HG03378 (cell line): Measurements from ENCODE around the gene DIO3.

Experiments used
- ATAC-seq: cut with Tn5 transposase; IDR thresholded peaks from one replicate; pipeline ENCODE4 v1.9.1; 2021; ENCODE audit warnings: mild to moderate bottlenecking, moderate library complexity; ENCODE audit not compliant: unreplicated experiment

The DIO3 gene

DNA sequence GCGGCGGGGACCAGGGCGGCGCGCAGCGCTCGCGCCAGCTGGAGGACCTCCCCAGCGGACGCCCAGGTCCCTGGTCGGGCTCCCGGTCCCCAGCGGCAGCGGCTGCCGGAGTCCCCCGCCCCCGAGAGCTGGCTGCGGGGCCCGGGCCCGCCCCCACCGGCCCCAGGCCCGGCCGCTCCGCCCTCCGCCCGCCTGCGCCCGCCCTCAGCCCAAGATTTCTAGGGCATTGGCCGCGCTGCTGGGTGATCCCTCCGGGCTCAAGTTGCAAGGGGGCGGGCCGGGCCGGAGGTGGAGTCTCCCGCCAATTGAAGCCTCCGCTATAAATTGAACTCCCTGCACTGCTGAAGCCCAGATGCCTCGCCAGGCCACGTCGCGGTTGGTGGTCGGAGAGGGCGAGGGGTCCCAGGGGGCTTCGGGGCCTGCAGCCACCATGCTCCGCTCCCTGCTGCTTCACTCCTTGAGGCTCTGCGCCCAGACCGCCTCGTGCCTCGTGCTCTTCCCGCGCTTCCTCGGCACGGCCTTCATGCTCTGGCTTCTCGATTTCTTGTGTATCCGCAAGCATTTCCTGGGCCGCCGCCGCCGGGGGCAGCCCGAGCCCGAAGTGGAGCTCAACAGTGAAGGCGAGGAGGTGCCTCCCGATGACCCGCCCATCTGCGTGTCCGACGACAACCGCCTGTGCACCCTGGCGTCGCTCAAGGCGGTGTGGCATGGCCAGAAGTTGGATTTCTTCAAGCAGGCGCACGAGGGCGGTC is at the start of gene DIO3:
DIO3 (plus strand) TSS at position 351 of the 752 bp plus-strand sequence.
- ATAC-seq = no peak

DNA sequence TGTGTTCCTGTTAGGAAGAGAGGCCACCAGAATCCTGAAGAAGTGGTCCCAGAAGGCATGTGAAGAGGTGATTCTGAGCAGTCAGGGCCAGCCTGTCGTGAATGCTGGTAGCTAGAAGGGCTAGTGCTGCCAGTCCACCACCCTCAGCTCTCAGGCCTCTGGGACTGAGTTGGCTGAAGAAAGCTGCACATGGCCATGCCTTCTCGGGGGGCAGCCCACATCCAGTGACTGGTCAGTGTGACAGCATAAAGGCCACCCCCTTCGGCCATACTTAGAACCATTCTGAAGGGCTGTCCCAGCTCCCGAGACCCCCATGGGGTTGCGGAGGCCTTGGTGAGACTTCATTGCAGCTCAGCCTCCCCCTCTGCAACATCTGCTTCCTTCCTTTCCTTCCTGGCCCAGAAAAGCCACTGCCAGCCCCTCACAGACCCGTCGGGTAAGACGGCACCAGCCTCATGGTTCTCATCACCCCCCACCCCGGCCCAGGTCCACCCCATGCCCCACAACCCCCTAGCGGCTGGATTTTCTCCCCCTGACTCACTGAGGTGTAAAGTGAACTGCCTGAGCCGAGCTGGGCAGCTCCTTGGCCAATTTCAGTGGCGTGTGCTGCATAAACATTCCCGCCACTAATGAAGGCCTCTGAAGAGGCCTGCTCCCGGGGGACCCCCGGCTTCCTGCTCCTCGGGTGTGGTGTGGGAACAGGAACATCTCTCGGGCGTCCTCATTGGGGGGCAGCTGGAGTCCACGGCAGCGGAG is 49.5 kb upstream of the DIO3 start:
- ATAC-seq = no peak

DNA sequence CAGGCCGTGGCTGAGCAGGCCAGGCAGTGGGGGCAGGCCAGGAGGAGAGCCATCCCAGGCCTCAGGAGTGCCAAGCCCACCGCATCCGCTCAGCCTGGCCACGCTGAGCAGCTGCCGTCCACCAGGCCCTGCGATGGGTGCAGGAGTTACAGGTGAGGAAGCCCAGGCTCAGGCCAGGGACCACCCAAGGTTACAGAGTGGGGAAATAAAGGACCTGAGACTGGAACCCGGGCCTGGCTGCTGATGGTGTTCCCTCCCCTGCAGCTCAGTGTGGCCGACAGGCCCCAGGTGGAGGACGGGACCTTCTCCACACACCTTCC is 49.0 kb upstream of the DIO3 start:
- ATAC-seq = no peak

DNA sequence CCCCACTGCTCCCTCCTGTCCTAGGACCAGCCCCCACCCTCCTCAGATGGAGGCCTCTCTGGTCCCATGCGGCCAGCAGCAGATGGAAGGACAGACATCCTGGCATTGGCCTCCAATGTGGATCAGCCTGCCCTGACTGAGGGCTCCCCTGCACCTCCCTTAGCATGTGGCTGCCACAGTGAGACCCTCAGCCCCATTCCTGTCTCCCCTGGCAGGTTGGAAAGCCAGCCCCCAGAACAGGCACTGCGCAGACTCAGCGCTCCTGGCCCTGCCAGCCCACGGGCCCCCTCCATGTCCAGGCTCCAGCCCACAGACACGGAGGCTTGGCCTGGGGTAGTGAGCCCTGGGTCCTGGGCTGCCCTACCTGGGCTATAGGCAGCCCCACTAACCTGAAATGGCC is 47.2 kb upstream of the DIO3 start:
- ATAC-seq = no peak

DNA sequence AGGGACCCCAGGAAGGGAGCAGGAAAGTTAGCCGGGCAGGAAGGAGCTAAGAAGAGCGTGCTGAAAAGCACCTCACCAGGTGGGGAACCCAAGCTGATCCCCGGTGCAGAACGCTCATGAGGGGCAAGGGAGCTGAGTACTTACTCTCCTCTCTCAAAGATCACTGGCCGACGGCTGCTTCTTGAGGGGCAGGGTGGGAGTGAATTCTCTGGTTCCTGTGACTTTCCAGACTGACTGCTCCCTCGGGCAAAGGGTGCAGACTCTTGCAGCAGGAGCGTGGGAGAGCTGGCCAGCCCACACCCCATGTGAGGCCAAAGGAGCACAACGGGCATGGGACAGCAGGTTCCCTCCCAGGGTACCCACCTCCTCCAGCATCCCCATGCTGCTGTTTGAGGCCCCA is 44.9 kb upstream of the DIO3 start:
- ATAC-seq = no peak

DNA sequence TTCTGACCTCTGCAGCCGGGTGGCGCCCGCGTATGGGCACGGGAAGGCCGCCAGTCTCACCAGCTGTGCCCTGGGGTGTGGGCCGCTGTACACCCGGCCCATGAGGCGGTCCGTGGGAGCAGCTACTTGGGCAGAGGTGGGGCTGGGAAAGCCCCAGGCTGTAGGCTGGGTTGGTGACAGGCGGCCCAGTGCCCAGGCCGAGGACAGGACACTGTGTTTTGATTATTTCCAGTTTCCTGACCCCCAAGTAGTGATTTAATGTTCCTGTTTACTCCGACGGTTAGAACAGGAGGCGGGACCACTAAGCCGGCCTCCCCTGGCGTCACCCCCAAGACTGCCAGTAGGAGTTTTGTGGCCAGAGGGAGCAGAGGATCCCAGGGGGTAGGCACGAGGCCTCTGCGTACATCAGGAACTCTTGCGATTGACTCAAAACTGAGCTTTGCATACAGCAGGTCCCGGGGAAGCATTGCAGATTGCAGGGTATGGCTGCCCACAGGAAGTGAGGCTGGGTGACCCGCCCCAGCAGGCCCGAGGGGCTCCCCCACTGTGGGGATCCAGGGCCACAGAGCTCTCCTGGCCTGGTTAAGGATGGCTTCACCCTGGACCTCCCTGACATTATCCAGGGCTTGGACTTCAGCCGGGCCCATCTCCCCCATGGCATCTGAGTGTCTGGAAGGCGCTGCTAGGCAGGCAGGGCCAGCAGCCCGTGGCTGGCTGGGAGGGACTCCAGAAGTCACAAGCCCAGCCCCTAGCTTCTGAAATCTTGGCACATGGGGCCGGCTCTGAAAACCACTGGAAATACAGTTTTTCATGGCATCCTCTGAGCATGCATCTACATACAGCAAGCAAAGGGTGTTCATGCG is 42.5 kb upstream of the DIO3 start:
- ATAC-seq = no peak

DNA sequence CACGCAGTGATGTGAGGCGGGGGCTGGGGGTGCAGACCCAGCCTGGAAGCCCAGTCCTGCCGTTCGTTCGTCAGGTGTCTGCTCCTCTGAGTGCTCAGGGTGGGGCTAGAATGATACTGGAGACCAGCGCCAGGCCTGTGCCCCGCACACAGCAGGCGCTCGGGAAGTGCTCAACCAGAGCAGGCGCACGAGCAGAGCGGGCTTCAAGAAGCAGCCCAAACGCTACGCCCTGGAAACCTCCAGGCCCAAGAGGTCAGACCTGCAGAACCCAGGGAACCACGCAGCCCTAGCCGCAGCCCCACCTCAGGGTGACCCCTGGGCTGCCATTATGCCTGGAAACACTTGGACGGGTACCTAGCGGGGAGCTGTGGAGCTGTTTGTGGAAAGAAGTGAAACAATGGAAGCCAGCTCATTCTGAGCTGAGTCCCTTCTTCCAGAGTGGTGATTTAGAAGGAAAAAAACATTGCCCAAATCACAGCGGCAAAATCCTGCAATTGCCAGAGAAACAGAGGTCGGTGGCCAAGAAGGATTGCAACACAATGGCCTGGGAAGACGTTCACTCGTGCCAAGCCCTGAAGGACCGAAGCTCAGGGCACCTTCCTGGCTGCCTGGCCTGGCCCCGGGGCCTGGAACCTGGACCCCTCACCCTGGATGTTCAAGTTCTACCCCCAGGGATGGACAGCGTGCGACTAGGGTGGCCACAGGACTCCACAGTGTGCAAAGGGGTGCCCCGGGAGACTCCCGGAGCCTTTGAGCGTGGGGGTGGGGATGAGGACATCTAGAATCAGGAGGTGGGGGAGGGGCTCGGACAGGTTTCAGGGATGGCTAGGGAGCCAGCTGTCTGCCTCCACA is 40.4 kb upstream of the DIO3 start:
- ATAC-seq = no peak

DNA sequence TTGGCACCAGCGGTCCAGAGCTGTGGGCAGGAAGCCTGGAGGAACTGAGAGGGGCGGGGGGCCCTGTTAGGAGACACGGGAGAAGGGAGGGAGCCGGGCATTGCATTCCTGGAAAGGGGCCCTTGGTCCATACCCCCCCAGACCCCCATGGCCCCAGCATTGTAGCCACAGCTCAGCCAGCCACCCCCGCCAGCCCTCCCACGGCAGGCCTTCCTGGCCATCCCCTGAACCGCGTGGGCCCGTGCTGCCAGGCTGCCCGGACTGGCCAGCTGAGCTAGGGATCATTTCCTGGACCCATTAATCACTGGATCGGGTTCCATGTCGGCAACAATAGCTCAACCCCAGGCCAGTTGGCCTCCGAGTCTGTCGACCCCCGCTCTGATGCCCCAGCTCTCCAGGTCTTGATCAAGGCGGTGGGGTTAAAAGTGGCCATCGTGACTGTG is 39.8 kb upstream of the DIO3 start:
- no peak for ATAC-seq

DNA sequence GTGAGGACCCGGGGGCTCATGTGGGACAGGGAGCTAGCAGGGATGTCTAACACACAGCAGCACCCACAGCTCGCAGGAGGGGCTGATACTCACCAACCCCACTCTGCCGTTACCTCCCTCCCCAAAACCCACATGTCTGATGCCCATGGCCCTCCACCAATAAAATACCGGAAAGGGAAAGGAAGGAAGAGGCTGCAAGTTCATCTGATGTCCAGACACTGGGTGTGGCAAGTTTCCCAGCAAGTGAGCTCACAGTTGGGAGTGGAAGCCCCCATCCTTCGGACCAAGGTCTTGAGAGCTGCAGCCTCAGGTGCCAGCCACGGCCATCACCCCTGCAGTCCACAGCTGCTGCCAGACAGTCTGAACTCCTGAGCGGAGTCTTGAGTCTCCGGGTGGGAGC is 39.3 kb upstream of the DIO3 start:
- ATAC-seq = no peak

DNA sequence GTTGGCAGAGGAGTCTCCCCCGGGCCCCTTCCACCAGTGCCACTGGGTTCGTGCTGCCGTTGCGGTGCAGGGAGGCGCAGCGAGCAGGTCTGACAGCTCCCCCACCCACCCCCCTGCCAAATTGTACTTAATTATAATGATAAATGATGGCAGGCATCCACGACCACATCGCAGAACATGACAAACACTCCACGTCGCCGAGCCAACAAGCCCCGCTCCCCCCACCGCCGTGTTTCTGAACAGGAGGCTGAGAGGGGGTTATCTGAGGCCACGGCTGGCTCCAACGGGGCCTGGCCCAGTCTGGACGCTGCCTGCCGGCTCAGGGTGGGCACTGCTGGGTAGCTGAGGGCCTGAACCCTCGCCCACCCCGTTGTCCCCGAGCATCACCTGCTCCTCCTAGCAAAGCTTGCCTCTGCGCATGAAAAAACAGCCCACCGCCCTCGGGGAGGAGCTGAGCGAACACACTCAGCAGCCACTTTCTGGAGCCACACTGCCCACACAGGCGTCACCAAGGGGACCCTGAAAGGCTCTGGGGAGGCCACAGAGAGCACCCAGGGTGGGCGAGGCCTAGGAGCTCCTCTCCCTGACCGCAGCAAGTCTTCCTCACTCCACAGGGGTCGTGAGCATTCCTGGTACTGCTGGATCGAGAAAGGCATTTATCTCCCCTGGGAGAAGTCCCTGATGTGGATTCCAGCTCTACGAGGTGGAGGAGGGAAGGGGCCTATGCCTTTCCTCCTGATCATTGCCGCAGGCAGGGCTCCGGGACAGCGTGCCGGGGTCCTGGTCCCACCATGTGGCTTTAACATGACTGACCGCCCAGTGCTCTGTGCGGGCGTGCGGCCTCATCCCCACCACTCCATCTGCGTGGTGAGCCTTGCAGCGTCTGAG is 35.4 kb upstream of the DIO3 start:
- ATAC-seq = no peak

DNA sequence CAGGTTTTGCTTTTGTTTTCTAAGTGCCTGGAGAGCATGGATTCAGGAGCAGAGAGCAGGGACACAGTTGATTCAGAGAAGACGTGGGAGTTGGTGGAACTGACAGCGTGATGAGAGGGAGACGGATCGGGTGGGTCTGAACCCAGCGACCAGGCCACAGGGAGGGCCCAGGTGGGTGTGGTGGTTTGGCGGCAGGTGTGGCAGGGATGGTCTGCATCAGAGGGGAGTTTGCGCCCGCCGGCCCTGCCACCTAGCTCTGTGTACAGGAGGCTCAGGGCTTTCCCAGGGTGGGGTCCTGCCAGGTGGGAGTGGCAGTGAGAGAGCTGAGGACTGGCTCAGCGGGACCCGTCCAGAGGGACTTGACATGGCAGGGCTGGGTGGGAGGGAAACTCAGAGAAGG is 33.3 kb upstream of the DIO3 start:
- ATAC-seq = no peak

DNA sequence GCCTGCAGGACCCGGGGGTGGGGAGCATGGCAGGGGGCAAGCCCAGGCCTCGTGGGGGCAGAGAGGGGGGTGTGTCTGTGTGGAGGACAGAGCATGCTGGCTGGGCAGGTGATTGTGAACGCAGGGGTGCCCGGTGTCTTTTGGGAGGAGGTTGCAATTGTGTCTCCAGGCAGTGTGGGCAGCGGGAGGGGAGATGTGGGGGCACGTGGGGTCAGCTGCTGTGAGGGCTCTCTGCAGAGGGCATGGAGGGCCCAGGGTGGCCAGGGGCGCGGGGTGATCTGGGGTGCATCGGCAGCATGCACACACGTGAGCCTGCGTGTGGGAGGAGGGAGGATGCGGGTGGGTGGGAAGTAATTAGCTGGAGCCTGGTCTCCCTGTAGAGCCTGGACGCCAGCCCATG is 32.2 kb upstream of the DIO3 start:
- no peak for ATAC-seq

DNA sequence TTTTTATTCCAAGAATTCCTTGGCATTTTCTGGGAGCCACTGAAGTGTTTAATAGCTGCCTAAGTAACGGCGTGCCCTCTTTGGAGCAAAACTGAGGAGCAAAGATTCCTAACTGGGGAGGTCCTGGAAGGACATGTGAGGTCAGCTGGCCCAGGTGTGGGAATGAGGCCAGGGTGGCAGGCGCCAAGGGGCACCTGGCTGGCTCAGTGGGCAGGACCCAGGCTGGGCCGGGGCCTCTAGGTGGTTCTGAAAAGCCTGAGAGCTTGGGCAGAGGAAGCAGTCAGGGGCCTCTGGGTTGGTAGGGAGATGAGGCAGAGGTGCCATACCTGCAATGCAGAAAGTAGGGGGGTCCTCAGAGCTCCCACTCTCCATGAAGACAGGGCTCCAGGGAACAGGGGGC is 27.1 kb upstream of the DIO3 start:
- no peak for ATAC-seq

DNA sequence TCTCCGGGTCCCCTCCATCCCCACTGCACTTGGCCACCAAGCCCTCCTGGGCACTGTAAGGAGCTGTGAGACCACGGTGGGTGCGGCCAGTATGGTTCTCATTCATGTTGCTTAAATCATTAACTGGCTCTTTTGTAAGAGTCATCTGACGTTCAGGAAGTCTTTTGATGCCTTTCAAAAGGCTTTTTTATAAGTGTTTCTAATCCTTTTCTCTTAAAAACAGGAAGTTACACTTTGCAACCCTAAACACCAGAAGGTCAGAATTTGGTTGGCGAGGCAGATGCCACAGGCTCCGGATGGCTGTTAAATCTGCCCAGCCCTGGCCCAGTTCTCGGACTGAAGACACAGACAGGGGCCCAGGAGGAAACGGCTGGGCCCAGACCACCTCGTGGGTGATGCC is 26.1 kb upstream of the DIO3 start:
- ATAC-seq = no peak

DNA sequence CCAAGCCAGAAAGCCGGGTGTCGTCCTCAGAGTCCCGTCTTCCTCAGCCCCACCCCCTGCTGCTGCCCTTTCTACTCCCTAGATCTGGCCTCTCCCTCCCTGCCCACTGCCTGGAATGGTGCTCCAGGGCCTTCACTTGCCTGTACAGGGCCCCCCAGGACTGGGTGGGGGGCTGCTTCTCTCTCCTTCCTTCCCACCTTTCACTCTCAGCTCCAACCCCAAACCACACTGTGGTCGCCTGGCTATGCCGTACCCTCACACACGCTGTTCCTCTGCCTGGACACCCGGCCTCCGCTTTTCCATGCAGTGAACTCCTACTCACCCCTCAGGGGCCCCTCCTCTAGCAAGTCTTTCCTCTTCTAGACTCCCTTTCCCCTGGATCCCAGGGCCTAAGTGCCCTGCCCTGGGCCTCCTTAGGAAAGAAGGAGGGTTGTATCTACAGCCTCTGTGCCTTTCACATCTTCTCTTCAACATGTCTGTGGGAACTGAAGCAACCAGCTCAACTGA is 25.5 kb upstream of the DIO3 start:
- no peak for ATAC-seq

DNA sequence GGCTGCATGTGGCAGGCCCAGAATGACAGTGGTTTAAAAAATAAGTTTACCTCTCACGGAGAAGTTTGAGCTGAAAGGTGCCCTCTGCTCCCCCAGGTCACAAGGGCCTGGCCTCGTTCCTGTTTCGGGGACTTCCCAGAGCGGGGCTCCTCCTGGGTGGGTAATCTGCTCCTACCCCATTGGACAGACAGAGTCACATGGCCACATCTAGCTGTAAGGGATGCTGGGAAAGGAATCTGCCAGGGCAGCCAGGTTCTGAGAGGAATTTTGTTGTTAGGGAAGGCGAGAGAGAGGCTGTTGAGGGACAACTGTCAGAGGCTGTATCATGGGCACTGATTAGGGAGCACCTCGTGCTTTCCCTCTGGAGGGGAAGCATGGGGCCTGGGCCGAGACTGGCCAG is 24.0 kb upstream of the DIO3 start:
- ATAC-seq = no peak

DNA sequence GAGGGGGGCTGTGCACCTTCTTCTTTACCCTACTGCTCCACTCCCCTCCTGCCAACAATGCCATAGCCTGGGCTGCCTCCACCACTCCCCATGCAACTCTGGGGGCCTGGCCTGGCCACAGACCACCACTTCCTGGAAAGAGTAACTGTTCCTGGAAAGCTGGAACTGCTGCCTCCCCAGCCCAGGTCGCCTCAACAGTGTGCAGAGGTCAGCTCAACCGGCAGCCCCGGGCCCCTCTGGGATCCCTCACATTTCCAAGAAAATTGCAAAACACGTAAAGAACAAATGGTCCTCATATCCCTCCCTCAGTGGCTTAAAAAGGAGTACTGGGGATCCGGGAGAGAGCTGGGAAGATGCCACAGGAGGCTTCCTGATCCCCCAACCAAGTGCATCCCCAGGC is 22.4 kb upstream of the DIO3 start:
- no peak for ATAC-seq

DNA sequence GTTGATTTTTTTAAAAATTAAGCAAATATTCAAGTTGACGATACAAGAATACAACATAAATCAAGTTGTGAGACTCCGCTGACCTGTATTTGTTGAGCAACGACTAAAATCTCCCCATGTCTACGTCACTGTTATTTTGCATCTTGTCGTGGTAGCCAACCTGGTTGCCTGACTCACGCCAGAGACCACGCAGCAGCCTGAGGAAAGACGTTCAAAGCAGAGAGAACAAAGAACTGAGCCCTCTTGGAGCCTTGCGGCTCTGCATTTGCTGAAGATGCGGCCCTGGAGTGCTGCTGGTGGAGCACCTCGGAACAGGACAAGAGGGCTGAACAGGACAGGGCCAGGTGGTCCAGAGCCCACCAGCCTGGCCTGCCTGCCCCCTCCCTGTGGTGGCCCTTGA is 21.4 kb upstream of the DIO3 start:
- no peak for ATAC-seq
